ENCODE measurements around the gene FAM107B.

DNA sequence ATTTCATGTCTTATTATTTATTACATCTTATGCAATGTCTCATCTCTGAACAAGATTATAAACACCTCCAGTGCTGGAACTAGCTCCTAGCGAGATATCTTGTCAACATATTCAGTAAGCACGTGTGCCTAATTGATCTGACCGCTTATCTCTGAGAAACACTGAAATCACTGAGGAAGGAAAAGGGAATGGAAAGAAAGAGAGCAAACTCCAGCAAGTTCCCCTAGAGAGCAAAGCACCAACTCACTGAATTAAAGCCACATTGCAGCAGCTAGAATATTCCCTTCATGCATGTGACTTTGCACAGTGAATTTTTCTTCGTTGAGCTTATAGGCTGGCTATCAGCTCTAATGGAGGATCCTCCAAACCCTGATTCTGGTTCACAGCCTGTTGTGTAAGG, 266.9 kb downstream of the FAM107B start:
- TF ChIP-seq POLR2A (IDR thresholded peaks at IDR 0.05; ENCODE audit: low read depth, low read length): no peak
- TF ChIP-seq POU2F2 (IDR thresholded peaks at IDR 0.05; ENCODE audit: low read depth, low read length): no peak
- no peak for TF ChIP-seq TAF1 (IDR thresholded peaks at IDR 0.05; ENCODE audit: low read depth, low read length)
- no peak for TF ChIP-seq POLR2AphosphoS5 (IDR thresholded peaks at IDR 0.05; ENCODE audit: low read depth, low read length)
- no peak for TF ChIP-seq PAX5 (IDR thresholded peaks at IDR 0.05; ENCODE audit: insufficient read depth, low read length, severe bottlenecking)
- no peak for TF ChIP-seq SPI1 (IDR thresholded peaks at IDR 0.05; ENCODE audit: low read depth, low read length)
